ENCODE results near the gene DNAH9. TPM values are rescaled to one million over a fixed set of nuclear protein-coding genes. Genes with fewer than 3 reads are reported as not detected.
"Not testable (repeated sequence)": the region's sequence is repeated elsewhere in the genome, so short reads cannot be mapped to it uniquely, and the experiment has no call there.

Gene DNAH9
- total RNA-seq, 1 experiment from 2014 or later: 0.54 TPM

DNA sequence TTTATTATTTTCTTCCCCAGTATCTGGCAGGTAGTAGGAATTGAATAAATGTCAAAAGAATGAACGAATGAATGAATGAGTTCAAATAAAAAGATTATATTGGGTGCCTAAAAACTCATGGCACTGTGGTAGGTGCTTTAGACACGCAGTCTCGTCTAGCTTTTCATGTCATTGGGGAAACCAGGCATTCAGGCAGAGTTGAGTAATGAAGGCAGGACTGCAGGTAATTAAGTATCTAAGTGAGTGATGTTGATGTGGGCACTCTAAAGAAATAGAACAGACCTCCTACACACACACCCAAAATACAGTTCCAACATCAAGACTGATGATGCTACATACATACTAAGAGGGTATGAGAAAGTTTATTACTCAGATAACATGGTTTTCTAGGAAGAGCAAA lies 302.4 kb downstream of the DNAH9 start:
- no peak for DNase-seq (ENCODE audit: low spot score)

- no peak for DNase-seq (ENCODE audit: low spot score)
Measured at GRCh38 chr17:11901931-11902330, 303.7 kb downstream of the DNAH9 start.

GRCh38 chr17:11908711-11909146 lies 310.5 kb downstream of the DNAH9 start:
- no peak for DNase-seq (ENCODE audit: low spot score)

DNA sequence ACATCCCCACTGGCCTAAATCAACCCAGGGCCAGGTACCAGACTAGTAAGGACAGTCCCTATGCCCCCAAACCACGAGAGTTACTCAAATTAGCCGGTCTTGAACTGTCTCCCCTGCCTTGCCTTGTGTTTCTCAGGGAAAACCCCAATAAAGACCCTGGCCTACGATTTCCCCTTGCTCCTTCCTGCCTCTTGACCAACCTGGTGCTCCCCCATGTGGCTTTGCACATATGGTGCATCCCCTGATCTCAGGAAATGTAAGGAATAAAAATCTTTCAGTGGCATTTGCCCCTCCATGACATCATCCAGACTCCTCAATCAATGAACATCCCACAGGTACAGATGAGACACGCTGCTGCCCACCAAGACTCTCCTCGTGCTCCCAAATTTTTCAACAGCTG lies 311.1 kb downstream of the DNAH9 start:
- no peak for DNase-seq (ENCODE audit: low spot score)

DNA sequence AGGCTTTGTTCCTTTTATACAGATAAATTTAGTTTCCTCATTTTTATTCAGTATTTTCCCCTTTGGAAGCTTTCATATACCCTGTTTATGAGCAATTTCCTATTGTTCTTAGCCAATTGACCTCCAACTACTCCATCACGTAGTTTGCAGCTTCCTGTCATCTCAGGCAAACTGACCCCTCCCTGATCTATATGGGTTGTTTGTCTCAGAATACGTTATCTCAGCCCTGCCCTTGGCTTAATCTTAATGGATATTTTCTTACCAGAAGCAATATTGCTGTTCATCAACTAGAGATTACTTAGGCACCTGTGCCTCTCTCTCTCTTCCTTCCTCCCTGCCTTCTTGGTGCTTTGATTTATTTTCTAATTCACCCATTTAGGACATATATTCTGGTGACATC lies 317.8 kb downstream of the DNAH9 start:
- DNase-seq (ENCODE audit: low spot score): no peak

DNA sequence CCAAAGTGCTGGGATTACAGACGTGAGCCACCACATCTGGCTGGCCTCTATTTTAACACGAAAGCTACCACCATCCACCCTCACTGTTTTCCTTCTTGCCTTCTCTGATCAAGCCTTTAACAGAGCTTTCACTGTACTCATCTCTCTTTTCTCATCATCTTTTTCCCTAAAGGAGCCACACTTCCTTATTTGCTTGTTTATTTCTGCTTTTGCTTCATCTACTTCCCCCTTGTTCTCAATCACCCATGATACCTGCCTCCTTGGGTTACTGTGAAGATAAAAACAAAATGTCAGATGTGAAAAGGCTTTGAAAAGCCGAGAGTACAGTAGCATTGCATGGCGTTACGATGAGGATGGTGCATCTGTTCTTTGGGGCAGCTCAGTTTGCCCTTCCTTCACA lies 319.1 kb downstream of the DNAH9 start:
- DNase-seq (ENCODE audit: low spot score): no peak

DNA sequence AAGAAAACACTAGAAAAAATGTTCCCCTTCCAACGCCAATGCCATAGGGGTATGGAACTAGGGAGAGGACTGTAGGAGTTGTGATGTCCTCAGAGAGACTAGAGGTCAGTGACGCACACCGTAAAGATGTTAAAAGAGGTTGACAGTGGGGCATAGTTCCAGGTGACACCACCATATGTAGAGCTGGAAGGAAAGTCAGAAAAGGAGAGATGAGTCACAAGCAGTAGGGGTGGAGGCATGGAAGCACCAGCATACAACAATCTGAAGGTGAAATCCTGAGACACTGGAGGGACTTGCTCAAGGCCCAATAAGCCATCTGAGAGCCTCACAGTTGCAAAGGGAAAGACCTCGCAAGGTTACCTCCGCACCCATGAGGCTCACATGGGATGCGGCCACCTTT lies 323.0 kb downstream of the DNAH9 start:
- DNase-seq (ENCODE audit: low spot score): no peak

DNA sequence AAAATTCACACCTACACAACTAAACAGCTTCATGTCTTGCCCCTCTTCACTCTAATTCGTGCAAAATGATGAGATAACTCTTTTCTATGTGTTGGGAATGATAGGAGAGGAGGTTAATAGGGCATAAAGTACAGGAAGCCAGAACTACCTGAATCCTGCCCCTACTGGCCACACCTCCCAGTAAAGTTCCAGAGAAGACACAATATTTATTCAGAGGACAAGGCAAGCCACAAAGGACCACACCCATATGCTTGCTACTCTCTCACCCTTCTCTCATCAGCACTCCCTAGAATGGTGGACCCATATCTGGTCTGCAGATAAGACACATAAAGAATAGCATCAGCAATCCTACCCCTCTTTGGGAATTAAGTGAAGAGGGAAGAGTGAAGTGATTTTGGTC lies 324.4 kb downstream of the DNAH9 start:
- no peak for DNase-seq (ENCODE audit: low spot score)

DNA sequence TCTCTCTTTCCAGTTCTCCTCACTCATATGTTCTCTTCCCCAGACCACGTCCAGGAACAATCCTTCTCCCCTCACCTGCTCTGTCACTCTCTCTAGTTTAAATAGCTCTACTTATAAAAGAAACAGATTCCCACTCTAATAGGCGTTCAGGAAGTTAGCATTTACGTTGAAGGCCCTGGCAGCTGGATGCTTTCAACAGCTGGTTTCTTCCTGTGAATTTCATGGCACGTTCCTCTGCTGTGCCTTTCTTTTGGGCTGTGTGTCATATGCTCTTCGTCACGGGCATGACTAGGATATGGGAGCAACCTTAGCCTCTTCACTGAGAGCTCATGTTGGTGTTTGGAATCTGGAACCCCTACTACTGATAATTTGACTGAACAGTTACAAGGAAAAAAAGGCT lies 325.8 kb downstream of the DNAH9 start:
- DNase-seq (ENCODE audit: low spot score): no peak

DNA sequence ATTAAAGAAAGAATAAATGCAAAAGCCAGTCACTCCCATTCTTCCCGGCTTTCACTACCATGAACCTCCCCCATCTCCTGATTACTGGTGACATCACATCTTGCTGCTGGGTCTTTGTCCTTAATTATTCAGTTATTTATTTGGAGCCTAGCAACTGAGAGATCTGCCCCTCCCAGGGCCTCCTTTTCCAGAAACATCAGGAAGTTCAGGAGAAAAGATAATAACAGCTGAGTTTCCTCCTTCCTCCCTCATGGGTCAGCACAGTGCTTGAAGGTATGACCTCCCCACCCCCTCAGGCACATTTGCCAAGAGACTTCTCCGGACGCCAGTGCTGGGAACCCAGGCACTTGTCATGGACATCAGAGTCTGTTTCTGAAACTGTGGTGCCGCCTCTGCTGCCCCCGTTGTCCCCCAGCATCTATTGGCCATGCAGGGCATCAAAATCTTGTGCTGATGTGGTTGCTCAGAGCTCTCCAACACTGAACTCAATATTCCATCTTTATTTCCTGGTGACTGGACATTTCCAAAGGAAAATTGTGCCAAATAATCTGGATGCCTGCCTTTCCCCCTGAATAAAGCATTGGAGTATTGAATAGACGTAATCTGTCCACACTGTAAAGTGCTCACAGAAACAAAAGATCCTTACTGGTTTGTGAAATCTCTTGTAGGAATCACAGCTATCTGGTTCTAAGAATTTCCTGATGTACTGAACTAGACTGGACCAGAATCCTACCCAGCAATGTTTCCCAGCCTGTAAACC lies 327.2 kb downstream of the DNAH9 start:
- DNase-seq (ENCODE audit: low spot score): no peak

DNA sequence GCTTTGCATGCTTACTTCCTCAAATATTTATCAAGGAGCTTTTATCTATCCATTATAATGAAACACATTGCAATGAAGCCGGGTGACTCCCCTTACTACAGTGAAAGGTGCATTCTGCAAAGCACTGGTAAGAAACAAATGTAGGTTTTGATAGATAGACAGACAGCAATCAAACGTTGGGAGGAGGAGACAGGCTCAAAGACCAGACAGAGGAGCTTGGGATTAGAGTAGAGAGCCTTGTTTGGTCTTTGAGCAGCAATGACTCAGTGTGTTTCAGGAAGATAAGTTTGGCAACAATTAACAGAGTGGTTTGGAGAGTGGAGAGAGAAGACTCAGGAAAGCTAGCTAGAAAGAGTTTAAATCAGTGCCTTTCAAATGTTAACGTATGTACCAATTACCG lies 330.2 kb downstream of the DNAH9 start:
- no peak for DNase-seq (ENCODE audit: low spot score)

DNA sequence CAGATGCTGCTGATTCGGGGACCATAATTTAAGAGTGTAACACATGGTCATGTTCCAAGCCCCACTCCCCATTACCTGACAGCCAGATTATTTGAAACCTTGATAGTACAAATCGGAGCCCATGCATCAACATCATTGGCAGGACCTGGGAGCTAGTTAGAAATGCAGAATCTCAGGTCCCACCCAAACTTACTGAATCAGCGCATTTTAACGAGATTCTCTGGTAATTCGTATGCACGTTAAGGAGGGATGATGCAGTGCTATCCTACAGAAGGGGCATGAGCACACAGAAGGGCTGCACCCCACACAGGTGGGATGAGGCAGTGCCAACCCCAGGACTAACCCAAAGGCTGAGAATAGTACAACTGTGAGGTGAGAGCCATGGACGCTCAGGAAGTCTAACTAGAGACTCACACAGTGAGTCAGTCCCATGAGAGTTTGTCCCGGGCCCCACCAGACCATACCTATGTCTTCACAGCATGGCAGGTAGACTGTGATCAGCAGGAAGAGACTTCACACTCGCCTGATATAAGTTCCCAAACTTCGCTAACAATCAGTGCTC lies 334.1 kb downstream of the DNAH9 start:
- no peak for DNase-seq (ENCODE audit: low spot score)

GRCh38 chr17:11935734-11936406 lies 337.6 kb downstream of the DNAH9 start:
- no peak for DNase-seq (ENCODE audit: low spot score)

DNA sequence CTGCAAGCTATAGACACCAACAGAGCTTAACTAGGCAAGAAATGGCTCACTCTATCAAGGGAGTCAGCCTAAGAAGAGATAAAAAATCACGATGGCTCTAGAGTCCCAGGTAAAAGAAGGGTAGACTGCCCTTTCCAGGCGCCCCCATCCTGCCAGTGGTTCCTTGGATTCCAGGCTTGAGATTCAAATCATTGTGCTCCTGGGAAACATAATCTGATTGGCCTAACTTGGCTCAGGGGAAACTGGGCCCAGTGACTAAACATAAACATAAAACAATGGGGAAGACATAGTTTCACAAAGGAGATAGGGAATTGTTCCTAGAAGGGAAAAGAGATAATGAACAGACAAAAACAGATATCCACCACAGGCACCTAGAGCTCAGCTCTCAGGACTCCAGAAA lies 342.6 kb downstream of the DNAH9 start:
- DNase-seq (ENCODE audit: low spot score): no peak

DNA sequence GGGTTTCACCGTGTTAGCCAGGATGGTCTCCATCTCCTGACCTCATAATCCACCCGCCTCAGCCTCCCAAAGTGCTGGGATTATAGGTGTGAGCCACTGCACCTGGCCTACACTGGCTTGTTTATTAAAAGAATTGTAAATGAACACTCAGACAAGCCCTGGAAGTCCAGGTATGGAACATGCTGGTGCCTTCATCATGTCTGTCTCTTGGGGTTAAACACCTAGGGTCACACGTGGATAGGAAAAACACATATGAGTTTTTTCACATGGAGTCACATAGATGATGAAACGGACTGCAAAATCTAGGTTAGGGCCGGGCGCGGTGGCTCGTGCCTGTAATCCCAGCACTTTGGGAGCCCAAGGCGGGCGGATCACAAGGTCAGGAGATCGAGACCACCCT lies 344.8 kb downstream of the DNAH9 start:
- DNase-seq (ENCODE audit: low spot score): not testable (repeated sequence)

DNA sequence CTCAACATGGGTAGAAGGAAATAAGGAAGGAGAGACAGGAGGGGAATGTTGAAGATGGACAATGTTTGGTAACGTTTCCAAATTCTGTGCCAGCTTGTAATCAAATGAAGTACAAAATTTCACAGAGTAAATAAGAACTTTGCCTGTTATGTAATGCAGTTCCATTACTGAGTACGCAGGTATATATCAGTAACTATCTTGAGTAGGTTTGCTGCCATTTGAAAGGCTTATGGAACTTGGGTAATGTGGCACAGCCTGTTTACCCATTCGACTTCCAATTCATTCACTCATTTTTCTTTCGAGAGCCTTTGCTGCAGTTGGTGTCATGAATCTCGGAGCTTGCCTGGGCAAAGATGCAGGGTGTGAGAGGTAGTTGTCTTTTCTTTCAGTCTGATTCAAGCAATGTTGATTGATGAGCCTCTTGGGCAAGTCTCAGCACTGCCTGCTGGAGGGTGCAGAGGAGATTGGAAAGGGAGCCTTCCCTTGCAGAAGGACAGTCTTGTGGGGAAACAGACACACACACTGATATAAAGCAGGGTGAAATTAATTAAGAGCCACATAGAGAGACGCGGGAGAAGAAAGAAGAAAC lies 345.6 kb downstream of the DNAH9 start:
- DNase-seq (ENCODE audit: low spot score): no peak

DNA sequence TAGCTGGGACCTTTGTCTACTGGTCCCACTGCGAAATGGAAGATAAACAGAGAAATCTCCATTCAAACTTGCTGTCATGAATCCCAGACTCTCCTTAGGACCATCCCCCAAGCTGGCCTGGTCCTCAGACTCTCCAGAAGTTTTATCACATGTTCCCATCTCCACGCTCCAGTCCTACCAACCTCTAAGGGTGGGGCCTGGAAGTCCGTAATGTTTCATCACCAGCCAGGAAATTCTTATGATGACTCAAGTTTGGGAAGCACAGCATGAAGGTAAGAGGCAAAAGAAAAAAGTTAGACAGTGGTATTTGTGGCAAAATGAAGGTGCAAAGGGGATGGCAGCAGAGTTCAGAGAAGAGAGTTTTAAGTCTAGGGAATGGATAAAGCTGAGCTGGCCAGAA lies 346.3 kb downstream of the DNAH9 start:
- peak; percentile 20 for DNase-seq (ENCODE audit: low spot score)

DNA sequence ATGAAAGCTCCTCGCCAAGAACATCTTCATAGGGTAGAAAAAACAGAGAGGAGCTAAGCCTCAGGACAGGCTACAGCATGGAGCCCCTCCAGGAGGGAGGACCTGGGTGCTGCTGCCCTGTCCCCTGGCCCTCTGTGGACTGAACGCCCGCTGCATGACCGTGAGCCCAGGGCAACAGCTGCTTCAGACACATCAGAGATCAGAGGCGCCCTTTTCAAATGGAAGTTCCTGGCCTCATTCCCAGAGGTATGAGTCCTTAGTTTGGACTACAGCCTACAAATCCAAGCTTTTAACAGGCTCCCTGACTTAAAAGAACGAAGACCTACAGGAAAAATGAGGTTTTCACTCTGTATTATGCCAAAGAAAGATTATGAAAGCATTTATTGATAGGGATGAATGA lies 350.5 kb downstream of the DNAH9 start:
- DNase-seq (ENCODE audit: low spot score): peak; percentile 57

GRCh38 chr17:11949571-11949970 lies 351.3 kb downstream of the DNAH9 start:
- DNase-seq (ENCODE audit: low spot score): not testable (repeated sequence)

GRCh38 chr17:11950771-11951519 lies 352.7 kb downstream of the DNAH9 start:
- DNase-seq (ENCODE audit: low spot score): no peak

GRCh38 chr17:11952610-11953009 lies 354.3 kb downstream of the DNAH9 start:
- DNase-seq (ENCODE audit: low spot score): no peak

DNA sequence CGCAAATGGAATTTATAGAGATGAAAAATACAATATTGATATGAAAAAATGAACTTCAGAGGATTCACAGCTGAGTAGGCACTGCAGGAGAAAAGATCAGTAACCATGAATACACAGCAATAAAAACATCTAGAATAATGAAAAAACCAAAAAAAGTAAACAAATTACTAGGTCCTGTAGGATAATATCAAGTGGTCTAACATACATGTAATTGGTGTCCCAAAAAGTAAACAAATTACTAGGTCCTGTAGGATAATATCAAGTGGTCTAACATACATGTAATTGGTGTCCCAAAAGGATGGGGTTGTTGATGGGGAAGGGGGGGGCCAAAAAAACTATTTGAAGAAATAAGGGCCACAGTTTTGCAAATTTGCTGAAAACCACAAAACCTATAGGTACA lies 355.7 kb downstream of the DNAH9 start:
- no peak for DNase-seq (ENCODE audit: low spot score)
